CD14-positive monocyte (primary cell): ENCODE measurements around the gene STPG1. TPM values are rescaled to one million over a fixed set of nuclear protein-coding genes. Genes with fewer than 3 reads are reported as not detected.

Experiments
- DNase-seq, 3 donors: peaks; one replicate each; pipeline ENCODE4 v3.0.0-alpha.2; 2011 to 2022
- H2AFZ ChIP-seq: 2 replicates; pipeline ENCODE4 v1.6.0; 2012; ENCODE audit warnings: mild to moderate bottlenecking, low read depth, low read length, inconsistent platforms; ENCODE audit not compliant: insufficient read depth, poor library complexity, severe bottlenecking
- H3K27ac ChIP-seq, 2 donors: 1 replicate in 1 of 2; 2 replicates in 1 of 2; pipeline ENCODE4 v1.5.1; 2012 to 2013; ENCODE audit warnings: low read length in 2 of 2, control low read depth in 1 of 2, inconsistent platforms in 1 of 2, low read depth in 1 of 2, mild to moderate bottlenecking in 1 of 2
- H3K27me3 ChIP-seq, 2 donors: one replicate each; pipeline versions ENCODE4 v1.6.0 to v1.6.1; 2011 to 2013; ENCODE audit warnings: low read length in 2 of 2; ENCODE audit not compliant: control insufficient read depth in 2 of 2, insufficient read depth in 2 of 2
- H3K36me3 ChIP-seq, 2 donors: replicated peaks in 1 of 2; 1 replicate in 1 of 2; 2 replicates in 1 of 2; pipeline versions ENCODE4 v1.5.1 to v1.6.1; 2012 to 2013; ENCODE audit warnings: low read length in 2 of 2, control low read depth in 1 of 2, inconsistent platforms in 1 of 2, mild to moderate bottlenecking in 1 of 2; ENCODE audit not compliant: insufficient read depth in 2 of 2, control insufficient read depth in 1 of 2
- H3K4me1 ChIP-seq, 2 donors: 1 replicate in 1 of 2; 2 replicates in 1 of 2; pipeline versions ENCODE4 v1.5.1 to v1.6.1; 2012 to 2013; ENCODE audit warnings: low read length in 2 of 2, control low read depth in 1 of 2, inconsistent platforms in 1 of 2, mild to moderate bottlenecking in 1 of 2, moderate library complexity in 1 of 2; ENCODE audit not compliant: insufficient read depth in 2 of 2, control insufficient read depth in 1 of 2
- H3K4me2 ChIP-seq: replicated peaks from 2 replicates; pipeline ENCODE3; 2012; ENCODE audit warnings: low read length, moderate library complexity, mild to moderate bottlenecking; ENCODE audit not compliant: poor library complexity, severe bottlenecking; ENCODE audit errors: extremely low read depth
- H3K4me3 ChIP-seq, 3 experiments: fragments of 200-600 bp in 1 of 3; sonication (generic) in 1 of 3; replicated peaks in 1 of 3; 1 replicate in 2 of 3; 2 replicates in 1 of 3; pipeline ENCODE4 v1.5.1; 2011 to 2013; ENCODE audit warnings: low read length in 3 of 3, mild to moderate bottlenecking in 3 of 3, control low read depth in 2 of 3, low read depth in 2 of 3, inconsistent platforms in 1 of 3, moderate library complexity in 1 of 3
- H3K79me2 ChIP-seq: 2 replicates; pipeline ENCODE4 v1.6.0; 2012; ENCODE audit warnings: mild to moderate bottlenecking, control low read depth, inconsistent platforms, low read length, moderate library complexity; ENCODE audit not compliant: insufficient read depth
- H3K9ac ChIP-seq: 2 replicates; pipeline ENCODE4 v1.6.0; 2017; ENCODE audit warnings: low read length, mild to moderate bottlenecking; ENCODE audit not compliant: insufficient read depth, poor library complexity, severe bottlenecking
- H3K9me3 ChIP-seq, 2 donors: replicated peaks in 1 of 2; 1 replicate in 1 of 2; 2 replicates in 1 of 2; pipeline versions ENCODE4 v1.5.1 to v1.6.1; 2012 to 2013; ENCODE audit warnings: low read length in 2 of 2, control low read depth in 1 of 2; ENCODE audit not compliant: control insufficient read depth in 1 of 2, insufficient read depth in 1 of 2
- H4K20me1 ChIP-seq: 2 replicates; pipeline ENCODE4 v1.6.0; 2012; ENCODE audit warnings: mild to moderate bottlenecking, low read length, control low read depth, moderate library complexity; ENCODE audit not compliant: insufficient read depth
- H3K27ac Mint-ChIP-seq, 7 donors: one replicate each; pipeline ENCODE4 v1.8.0; 2020; ENCODE audit warnings: mild to moderate bottlenecking in 7 of 7, mixed read lengths in 7 of 7, moderate library complexity in 6 of 7, inconsistent platforms in 2 of 7
- H3K27me3 Mint-ChIP-seq, 3 donors: one replicate each; pipeline ENCODE4 v1.8.0; 2021 to 2022; ENCODE audit warnings: low read depth in 3 of 3, mild to moderate bottlenecking in 3 of 3, mixed read lengths in 3 of 3, moderate library complexity in 3 of 3, inconsistent platforms in 1 of 3
- H3K36me3 Mint-ChIP-seq, 2 donors: one replicate each; pipeline ENCODE4 v1.8.0; 2020; ENCODE audit warnings: mixed read lengths in 2 of 2, inconsistent platforms in 1 of 2, mild to moderate bottlenecking in 1 of 2
- H3K4me1 Mint-ChIP-seq: one replicate; pipeline ENCODE4 v1.8.0; 2020; ENCODE audit warnings: mild to moderate bottlenecking, mixed read lengths
- H3K4me3 Mint-ChIP-seq, 2 donors: one replicate each; pipeline ENCODE4 v1.8.0; 2020; ENCODE audit warnings: mild to moderate bottlenecking in 2 of 2, mixed read lengths in 2 of 2, moderate library complexity in 1 of 2
- H3K9me3 Mint-ChIP-seq, 7 donors: one replicate each; pipeline ENCODE4 v1.8.0; 2020 to 2022; ENCODE audit warnings: mixed read lengths in 7 of 7, mild to moderate bottlenecking in 6 of 7, moderate library complexity in 6 of 7, inconsistent platforms in 2 of 7
- WGBS: methylation state at CpG from one replicate; pipeline ENCODE4 v1.1.5; 2013; ENCODE audit warnings: missing lambda C conversion rate; ENCODE audit not compliant: insufficient coverage; 5-methylcytosine and 5-hydroxymethylcytosine counted together
- intact Hi-C, 2 donors: fragments of 100-400 bp; cut with micrococcal nuclease; formaldehyde crosslinking; loops; one replicate each; pipeline versions ENCODE4 v1.15.0 to v1.15.1; 2023
- polyA plus RNA-seq, 3 donors: library from polyadenylated mRNA; depleted of rRNA in 1 of 3; unstranded in 2 of 3; stranded (reverse) in 1 of 3; fragments of 300-500 nt in 2 of 3; fragments of >200 nt in 1 of 3; fragmentation: Illumina TruSeq in 2 of 3; gene quantifications; 1 replicate in 2 of 3; 2 replicates in 1 of 3; pipeline ENCODE4 v1.2.3, GENCODE V29; 2012 to 2021
- TF ChIP-seq, protein P1 (sequence below): fragments of 200-600 bp; IDR thresholded peaks from one replicate; pipeline ENCODE4 v1.8.0; 2022; ENCODE audit warnings: antibody characterized with exemption, mild to moderate bottlenecking

Gene STPG1
- polyA plus RNA-seq, 3 donors, result 0.57 to 0.85 (median 0.60) TPM

DNA sequence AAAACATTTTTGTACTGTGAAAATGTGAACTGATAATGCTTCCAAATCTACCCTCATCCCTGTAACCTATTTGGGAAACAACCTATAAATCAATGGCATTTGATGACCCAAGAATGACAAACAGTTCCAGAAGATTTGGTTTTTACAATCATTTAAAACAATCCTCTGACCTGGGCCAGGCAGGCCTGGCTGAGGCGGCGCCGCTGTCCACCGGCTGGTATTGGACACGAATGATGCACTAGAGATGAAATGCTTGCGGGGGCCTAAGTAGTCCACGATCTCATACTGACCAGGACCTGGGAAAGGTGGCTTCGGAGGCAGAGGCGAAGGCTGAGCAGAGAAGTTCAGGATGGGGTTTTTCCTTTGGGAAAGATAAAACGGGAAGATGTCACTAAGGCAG, 52.9 kb downstream of the STPG1 start:
- peaks cover 0 to 2% (median 0%) of the 10 kb centered on the region in 7 donors for H3K9me3 Mint-ChIP-seq

DNA sequence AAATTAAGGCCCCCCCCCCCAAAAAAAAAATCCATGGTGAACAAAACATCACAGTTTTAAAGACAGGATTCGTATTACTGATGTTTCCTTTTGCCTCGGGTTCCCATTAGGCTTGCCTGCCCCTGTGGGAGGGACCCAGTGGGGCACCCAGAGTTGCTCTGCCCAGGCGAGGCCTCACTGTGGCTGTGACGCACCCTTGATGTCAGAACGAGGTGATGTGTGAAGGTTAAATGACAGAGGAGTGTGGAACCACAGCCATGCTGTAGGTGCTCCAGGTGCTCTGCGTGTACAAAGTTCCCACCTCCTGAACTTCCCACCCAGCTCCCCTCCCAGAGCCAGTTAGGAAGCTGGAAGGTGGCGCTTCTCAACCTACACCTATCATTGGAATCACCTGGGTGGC, 56.5 kb downstream of the STPG1 start:
- Histone ChIP-seq H3K4me3 (no peak overlapping the region), H3K79me2 (no peaks in the 10 kb centered on the region), H3K9me3 (no peaks in the 10 kb centered on the region), H3K27me3 (no peaks in the 10 kb centered on the region), H2AFZ (no peak overlapping the region), H3K36me3 (no peaks in the 10 kb centered on the region), H3K27ac (no peak overlapping the region), H4K20me1 (no peaks in the 10 kb centered on the region), H3K4me1 (no peaks in the 10 kb centered on the region), H3K4me2 (no peak overlapping the region), H3K9ac (no peak overlapping the region)
- H3K27me3 Mint-ChIP-seq, result peaks cover 0 to 3% (median 0%) of the 10 kb centered on the region in 3 donors
- no peak overlapping the region for H3K4me3 Mint-ChIP-seq
- no peak overlapping the region for H3K27ac Mint-ChIP-seq
- H3K36me3 Mint-ChIP-seq, result peaks cover 4 to 8% of the 10 kb centered on the region in 2 donors
- TF ChIP-seq, protein P1, sequence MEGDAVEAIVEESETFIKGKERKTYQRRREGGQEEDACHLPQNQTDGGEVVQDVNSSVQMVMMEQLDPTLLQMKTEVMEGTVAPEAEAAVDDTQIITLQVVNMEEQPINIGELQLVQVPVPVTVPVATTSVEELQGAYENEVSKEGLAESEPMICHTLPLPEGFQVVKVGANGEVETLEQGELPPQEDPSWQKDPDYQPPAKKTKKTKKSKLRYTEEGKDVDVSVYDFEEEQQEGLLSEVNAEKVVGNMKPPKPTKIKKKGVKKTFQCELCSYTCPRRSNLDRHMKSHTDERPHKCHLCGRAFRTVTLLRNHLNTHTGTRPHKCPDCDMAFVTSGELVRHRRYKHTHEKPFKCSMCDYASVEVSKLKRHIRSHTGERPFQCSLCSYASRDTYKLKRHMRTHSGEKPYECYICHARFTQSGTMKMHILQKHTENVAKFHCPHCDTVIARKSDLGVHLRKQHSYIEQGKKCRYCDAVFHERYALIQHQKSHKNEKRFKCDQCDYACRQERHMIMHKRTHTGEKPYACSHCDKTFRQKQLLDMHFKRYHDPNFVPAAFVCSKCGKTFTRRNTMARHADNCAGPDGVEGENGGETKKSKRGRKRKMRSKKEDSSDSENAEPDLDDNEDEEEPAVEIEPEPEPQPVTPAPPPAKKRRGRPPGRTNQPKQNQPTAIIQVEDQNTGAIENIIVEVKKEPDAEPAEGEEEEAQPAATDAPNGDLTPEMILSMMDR, result no peak
- DNase-seq, result no peak
- 100% methylated on average over 1 of the region's 7 CpGs for WGBS
- intact Hi-C loops, result no loop called here
- no peaks in the 10 kb centered on the region for H3K4me1 Mint-ChIP-seq
- peaks cover 0 to 6% (median 0%) of the 10 kb centered on the region in 7 donors for H3K9me3 Mint-ChIP-seq

More for the DNA sequence above, 52.9 kb downstream of the STPG1 start:
- H3K9me3 ChIP-seq, result no peaks in the 10 kb centered on the region
- H4K20me1 ChIP-seq, result no peaks in the 10 kb centered on the region
- H3K4me3 ChIP-seq, result no peak overlapping the region
- H3K4me3 Mint-ChIP-seq, result no peak overlapping the region
- peaks cover 0 to 2% (median 0%) of the 10 kb centered on the region in 3 donors for H3K27me3 Mint-ChIP-seq
- peak overlapping the region in 1 of 7 donors; percentile 61 for H3K27ac Mint-ChIP-seq
- H3K36me3 ChIP-seq, result no peaks in the 10 kb centered on the region
- no peaks in the 10 kb centered on the region for H3K27me3 ChIP-seq
- no peak overlapping the region for H3K9ac ChIP-seq
- TF ChIP-seq, protein P1, result no peak
- peaks cover 11% of the 10 kb centered on the region for H3K4me1 Mint-ChIP-seq
- peaks cover 4 to 10% of the 10 kb centered on the region in 2 donors for H3K36me3 Mint-ChIP-seq
- WGBS, result 98% methylated on average over 7 of the region's 10 CpGs
- H3K79me2 ChIP-seq, result no peaks in the 10 kb centered on the region
- no peak overlapping the region for H2AFZ ChIP-seq
- intact Hi-C loops, result no loop called here
- no peak overlapping the region for H3K27ac ChIP-seq
- peaks cover 11 to 12% of the 10 kb centered on the region in 2 donors for H3K4me1 ChIP-seq
- DNase-seq, result no peak
- H3K4me2 ChIP-seq, result no peak overlapping the region
